Nephron progenitor cell (in vitro differentiated cells): ENCODE data around the gene PYY.
"Not testable (repeated sequence)": the region's sequence is repeated elsewhere in the genome, so short reads cannot be mapped to it uniquely, and the experiment has no call there.

Experiments
- DNase-seq: peaks from one replicate; pipeline ENCODE4 v3.0.0; 2021
- H3K27ac Mint-ChIP-seq: 2 replicates; pipeline ENCODE4 v1.8.0; 2021; ENCODE audit warnings: mild to moderate bottlenecking, moderate library complexity, mixed read lengths
- H3K27me3 Mint-ChIP-seq: 2 replicates; pipeline ENCODE4 v1.8.0; 2021; ENCODE audit warnings: mild to moderate bottlenecking, low read depth, mixed read lengths; ENCODE audit not compliant: poor library complexity
- H3K36me3 Mint-ChIP-seq: 2 replicates; pipeline ENCODE4 v1.8.0; 2021; ENCODE audit warnings: low read depth, mixed read lengths
- H3K4me1 Mint-ChIP-seq: 2 replicates; pipeline ENCODE4 v1.8.0; 2021; ENCODE audit warnings: mixed read lengths
- H3K4me3 Mint-ChIP-seq: 2 replicates; pipeline ENCODE4 v1.8.0; 2021; ENCODE audit warnings: mild to moderate bottlenecking, moderate library complexity, mixed read lengths
- H3K9me3 Mint-ChIP-seq: 2 replicates; pipeline ENCODE4 v1.8.0; 2021; ENCODE audit warnings: mild to moderate bottlenecking, moderate library complexity, mixed read lengths
- CTCF ChIP-seq: fragments of 200-600 bp; sonication (generic); IDR thresholded peaks from 2 replicates; pipeline ENCODE4 v1.5.0; 2021; ENCODE audit warnings: antibody characterized with exemption

PYY gene

GRCh38 chr17:43945074-43945829, 8.5 kb downstream of the PYY start:
- TF ChIP-seq CTCF: no peak
- H3K9me3 Mint-ChIP-seq: no peaks in the 10 kb centered on the region
- peak overlapping the region; percentile 23 for H3K27ac Mint-ChIP-seq
- peaks cover 18% of the 10 kb centered on the region for H3K27me3 Mint-ChIP-seq
- peaks cover 55% of the 10 kb centered on the region for H3K4me1 Mint-ChIP-seq
- no peaks in the 10 kb centered on the region for H3K36me3 Mint-ChIP-seq
- no peak for DNase-seq
- H3K4me3 Mint-ChIP-seq: no peak overlapping the region

DNA sequence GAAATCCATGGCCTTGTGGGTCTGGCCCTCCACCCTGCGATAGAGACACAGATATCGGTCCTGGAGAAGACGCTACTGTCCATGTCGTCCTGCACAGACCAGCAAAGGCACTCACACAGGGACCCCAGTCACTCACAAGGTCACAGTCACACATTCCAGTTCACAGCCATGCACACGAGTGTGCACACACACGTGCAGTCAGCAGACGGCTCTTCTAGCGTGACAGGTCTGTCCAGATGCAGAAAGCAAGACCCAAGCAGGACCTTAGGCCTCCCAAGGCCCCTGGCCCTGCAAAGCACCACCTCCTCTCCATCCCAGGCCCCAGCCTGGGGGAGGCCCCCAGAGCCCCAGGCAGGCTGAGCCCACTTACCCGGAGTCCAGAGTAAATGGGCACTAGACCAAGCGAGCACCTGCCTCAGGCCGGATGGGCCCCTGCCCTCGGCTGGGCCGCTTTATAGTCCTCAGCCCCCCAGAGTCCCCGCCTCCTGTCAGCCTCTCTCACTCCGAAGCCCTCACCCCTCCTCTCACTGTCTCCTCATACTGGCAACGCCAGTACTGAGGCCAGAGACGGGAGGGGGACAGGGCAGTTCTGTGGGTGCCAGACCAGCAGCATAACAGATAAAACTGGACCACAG, 11.6 kb downstream of the PYY start, which contains the start of gene PPY:
Gene PPY (minus strand): TSS at position 426 of the 635 bp plus-strand sequence. CDS start 822 bp downstream, outside the sequence.
- Mint-ChIP-seq H3K36me3 (no peaks in the 10 kb centered on the region), H3K4me3 (no peak within 1 kb of the TSS), H3K27ac (no peak within 1 kb of the TSS), H3K4me1 (peaks cover 62% of the 10 kb centered on the region), H3K9me3 (no peaks in the 10 kb centered on the region), H3K27me3 (peaks cover 22% of the 10 kb centered on the region)
- no peak for DNase-seq
- no peak for TF ChIP-seq CTCF

GRCh38 chr17:43940630-43941029, 13.1 kb downstream of the PYY start:
- Mint-ChIP-seq H3K9me3 (no peaks in the 10 kb centered on the region), H3K4me1 (peaks cover 63% of the 10 kb centered on the region), H3K4me3 (no peak overlapping the region), H3K36me3 (no peaks in the 10 kb centered on the region), H3K27ac (no peak overlapping the region), H3K27me3 (peaks cover 22% of the 10 kb centered on the region)
- TF ChIP-seq CTCF: peak; percentile 79
- peak; percentile 80 for DNase-seq

DNA sequence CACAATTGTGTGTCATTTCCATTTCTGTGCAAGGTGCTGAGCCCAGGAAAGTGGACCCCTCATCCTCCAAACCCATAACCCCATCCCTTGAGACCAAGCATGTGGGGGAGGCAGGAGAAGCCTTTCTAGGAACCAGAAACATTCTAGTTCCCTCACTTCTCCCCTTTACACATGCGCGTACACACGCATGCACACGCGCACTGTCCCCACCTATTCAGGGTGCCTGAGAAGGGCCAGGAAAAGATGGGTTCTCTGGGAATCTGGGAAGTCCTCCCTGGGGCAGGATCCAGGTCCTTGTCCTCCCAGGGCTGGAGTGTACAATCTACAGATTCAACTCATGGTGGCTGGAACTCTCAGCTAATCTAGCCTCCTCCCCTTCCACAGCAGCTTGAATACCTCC, 13.9 kb downstream of the PYY start:
- no peak overlapping the region for H3K4me3 Mint-ChIP-seq
- H3K27ac Mint-ChIP-seq: no peak overlapping the region
- peaks cover 23% of the 10 kb centered on the region for H3K27me3 Mint-ChIP-seq
- no peaks in the 10 kb centered on the region for H3K36me3 Mint-ChIP-seq
- H3K4me1 Mint-ChIP-seq: peaks cover 67% of the 10 kb centered on the region
- H3K9me3 Mint-ChIP-seq: no peaks in the 10 kb centered on the region
- DNase-seq: no peak
- TF ChIP-seq CTCF: no peak

DNA sequence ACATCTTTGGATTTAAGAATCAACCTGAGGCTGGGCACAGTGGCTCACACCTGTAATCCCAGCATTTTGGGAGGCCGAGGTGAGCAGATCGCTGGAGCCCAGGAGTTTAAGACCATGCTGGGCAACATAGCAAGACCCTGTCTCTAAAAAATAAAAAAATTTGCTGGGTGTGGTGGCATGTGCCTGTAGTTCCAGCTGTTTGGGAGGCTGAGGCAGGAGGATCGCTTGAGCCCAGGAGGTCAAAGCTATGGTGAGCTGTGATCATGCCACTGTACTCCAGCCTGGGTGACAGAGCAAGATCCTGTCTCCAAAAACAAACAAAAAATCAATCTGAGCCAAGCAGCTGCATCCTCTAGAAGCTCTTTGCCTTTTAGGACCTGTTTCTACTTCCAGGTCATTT, 14.3 kb downstream of the PYY start:
- H3K4me3 Mint-ChIP-seq, H3K27ac Mint-ChIP-seq, H3K9me3 Mint-ChIP-seq, H3K36me3 Mint-ChIP-seq, DNase-seq: not testable (repeated sequence)
- Mint-ChIP-seq H3K4me1 (peaks cover 68% of the 10 kb centered on the region), H3K27me3 (peaks cover 27% of the 10 kb centered on the region)

DNA sequence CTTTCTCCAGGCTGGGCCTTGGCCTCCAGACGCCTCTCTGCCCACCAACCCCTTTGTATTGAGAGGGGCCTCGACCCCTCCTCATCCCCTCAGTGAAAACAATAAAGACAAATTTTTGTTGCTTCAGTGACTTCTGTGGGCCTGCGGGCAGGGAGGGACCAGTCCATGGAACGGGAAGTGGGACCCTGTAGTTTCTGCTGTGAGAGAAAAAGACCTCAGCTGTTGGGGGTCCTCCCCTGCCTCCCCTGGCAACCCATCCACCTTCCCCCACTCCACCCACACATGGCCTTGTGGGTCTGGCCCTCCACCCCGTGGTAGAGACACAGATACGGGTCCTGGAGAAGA, 14.9 kb downstream of the PYY start:
- H3K27ac Mint-ChIP-seq: no peak overlapping the region
- H3K4me1 Mint-ChIP-seq: peaks cover 74% of the 10 kb centered on the region
- H3K36me3 Mint-ChIP-seq: no peaks in the 10 kb centered on the region
- H3K4me3 Mint-ChIP-seq: no peak overlapping the region
- TF ChIP-seq CTCF: no peak
- H3K9me3 Mint-ChIP-seq: no peaks in the 10 kb centered on the region
- DNase-seq: no peak
- peaks cover 23% of the 10 kb centered on the region for H3K27me3 Mint-ChIP-seq
